Left forelimb (tissue), 1 donor: ENCODE measurements around the gene PTPRN2.
A peak's percentile ranks its signal among the peaks of the same experiment; 100 is the strongest.

ENCODE experiments used
- DNase-seq: peaks from one replicate; pipeline ENCODE4 v3.0.0-alpha.2; 2018; ENCODE audit warnings: low spot score

The PTPRN2 gene

DNA sequence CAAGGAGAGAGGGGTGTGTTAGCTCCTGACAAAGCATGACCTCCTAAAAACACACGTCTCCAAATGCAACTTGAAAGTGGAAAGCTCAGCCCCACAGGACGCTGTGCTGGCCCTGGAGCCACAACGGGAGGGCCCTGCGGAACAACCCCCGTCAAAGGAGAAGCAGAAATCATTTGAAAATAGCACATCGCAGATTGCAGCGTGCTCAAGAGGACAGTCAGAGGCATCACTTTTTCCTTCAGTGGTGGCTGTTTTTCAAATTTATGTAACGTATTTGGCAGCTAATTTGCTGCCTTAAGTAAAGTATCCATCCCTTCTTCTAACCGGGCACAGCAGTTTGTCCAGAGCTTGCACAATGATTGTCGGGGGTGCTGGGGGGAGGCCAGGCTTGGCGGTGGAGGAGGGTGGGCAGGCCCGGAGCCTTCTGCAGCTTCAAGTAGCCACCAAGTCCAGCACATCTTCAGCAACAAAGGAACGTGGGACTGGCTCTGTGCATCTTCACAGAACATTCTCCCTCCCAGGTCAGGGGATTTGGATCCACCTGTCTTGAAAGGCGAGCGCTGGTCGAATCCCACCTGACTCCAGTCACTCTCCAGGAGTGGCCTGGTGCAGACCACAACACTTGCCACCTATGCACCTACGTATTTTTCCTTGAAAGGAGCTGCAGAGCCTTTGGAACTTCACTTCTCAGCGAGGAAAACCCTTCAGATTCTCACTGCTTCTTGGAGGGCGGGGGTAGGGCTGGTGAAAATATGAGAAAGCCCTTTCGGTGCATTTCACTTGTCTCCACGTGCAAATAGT, 904.5 kb downstream of the PTPRN2 start:
- DNase-seq: peak; percentile 51

DNA sequence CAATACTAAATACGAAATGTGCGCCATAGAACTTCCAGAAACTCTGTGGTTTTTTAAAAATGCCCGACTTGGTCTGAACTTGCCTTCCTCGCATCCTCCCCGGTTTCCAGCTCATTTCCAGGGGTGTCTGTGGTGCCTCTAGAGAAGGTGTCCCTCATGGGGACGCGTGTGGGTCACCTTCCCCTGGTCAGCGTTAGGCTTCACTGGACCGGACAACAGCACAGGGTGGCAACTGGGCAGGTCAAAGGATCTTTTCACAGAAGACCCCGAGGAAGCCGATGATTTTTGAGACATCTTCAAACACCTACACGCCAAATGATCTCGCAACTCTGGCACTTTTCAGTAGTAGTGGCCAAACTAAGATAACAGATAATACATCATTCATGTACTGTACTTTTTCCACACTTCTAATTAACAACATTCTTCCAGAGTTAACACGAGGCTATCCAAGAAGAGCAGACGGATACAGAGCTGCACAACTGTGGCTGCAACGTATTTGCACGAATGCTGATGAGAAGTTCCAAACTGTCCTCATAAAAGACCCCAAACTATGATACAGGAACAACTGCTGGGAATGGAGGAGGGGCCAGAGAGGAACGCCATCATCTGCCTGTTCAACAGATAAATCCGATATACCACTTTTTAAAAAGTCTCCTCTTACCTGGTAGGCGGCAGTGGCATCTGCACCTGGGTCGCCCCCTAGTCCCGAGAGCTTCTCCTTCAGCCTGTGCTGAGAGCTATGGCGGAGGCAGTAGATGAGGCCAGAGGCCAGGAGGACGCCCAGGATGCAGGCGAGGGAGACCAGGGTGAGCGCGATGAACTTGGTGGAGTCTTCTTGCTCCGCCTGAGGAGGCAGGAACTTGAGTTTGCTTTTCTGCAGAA, 905.3 kb downstream of the PTPRN2 start:
- peak; percentile 20 for DNase-seq

DNA sequence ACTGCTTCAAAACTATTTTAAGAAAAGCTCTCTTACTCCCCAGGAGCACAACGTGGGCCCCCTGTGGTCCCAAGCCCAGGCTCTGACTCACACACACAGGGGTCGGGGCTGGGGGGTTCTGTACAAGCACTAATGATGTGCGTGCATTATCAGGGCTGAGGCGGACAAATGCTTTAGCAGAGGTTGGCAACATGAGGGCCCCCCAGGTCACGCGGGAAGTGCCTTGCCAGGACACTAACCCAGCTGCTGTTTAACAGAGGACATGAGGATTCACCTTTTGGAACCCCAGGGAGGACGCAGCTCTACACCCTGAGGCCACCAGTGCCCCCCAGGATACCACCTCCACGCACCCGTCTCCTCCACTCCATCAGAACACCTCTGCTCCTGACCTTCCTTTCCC, 908.0 kb downstream of the PTPRN2 start:
- DNase-seq: peak; percentile 51

DNA sequence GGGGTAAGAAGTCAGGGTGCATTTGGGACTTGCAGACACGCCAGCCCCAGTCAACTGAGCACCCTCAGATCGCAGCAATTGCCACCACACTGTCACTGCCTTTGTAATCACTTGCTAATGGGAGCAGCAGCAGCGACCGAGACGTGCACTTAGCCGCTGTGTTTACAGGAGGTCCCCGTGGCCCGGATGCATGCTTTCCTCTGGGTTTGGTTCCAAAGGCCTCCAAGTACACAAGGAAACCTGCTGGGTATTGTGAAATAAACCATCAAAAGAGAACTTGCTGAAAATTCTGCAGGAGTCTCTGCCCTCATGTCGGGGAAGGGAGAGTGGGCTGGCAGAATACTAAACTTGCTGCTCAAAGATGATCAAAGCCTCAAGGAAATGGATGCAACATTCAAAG, 909.1 kb downstream of the PTPRN2 start:
- DNase-seq: peak; percentile 40

DNA sequence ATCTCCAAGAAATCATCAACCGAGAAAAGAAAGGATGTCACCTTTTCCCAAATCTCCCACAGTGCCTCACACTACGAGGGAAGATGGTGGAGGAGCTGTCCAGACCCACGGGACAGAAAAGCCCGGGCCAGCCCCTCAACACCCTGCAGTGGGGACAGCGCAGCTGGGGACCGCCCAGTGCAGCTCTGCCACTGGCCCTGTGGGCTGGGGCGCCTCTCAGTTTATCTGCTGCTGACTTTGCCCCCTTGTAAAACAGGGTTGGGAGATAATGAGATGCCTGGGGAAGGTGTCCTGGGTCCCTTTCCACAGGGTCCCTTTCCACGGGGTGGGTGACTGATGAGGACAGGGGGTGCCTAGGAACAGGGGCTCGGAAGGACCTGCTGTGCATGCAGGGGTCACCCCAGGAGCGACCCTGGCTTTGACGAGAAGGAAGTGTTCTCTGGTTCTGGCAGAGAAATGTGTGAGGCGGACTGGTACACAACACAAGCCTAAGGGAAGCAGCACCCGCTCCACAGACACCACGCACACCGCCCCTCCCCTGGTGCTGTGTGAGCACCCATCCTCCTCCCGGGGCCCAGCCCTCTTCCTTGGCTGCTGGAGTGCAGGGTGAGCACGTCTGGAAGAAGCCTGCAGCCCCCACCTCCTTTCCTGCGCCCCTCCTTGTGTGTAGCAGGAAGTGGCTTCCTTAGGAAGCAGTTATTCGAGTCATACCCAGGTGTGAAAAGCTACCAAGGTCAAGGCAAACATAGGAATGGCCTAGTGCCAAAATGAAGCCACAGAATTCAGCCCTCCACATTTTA, 911.0 kb downstream of the PTPRN2 start:
- peak; percentile 41 for DNase-seq

DNA sequence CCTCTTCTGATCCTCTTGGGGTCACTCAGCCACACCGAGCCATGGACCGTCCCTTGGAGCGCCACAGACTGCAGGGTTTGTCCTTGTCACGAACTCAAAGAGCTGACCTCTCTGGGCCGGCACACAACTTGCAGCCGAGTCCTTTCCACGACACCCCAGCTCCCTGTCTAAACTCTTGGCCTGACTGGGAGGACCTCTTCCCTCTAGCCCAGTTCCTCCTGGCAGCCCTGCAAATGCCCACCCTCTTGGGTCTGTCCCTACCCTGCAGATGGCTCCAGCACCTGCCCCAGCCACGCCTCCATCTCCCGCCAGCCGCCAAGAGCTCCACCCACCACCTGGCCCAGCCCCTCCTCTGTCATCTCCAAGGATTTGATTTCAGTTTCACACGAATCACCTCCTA, 911.6 kb downstream of the PTPRN2 start:
- DNase-seq: peak; percentile 47

DNA sequence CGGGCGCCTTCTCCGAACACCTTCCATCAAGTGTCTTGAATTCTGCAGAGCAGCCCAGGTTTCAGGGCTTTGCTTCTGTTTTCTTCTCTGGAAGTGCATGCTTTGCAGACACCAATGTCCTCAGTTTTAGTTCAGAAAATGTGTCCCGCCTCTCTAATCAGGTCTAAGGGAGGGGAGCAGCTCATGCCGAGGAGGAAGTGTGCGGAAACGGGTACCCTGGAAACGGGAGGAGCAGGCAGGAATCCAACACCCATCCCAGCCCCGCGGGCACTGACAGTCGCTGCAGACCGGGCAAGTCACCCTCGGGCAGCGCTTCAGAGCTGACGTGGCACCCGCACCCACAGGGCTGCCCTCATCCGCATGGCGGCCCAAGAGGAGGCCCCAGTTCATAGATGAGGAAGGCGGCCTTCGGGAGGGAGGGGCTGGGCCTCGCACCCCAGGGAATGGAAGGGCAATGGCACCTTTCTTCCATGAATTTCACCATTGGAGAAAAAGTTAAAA, 912.1 kb downstream of the PTPRN2 start:
- no peak for DNase-seq

DNA sequence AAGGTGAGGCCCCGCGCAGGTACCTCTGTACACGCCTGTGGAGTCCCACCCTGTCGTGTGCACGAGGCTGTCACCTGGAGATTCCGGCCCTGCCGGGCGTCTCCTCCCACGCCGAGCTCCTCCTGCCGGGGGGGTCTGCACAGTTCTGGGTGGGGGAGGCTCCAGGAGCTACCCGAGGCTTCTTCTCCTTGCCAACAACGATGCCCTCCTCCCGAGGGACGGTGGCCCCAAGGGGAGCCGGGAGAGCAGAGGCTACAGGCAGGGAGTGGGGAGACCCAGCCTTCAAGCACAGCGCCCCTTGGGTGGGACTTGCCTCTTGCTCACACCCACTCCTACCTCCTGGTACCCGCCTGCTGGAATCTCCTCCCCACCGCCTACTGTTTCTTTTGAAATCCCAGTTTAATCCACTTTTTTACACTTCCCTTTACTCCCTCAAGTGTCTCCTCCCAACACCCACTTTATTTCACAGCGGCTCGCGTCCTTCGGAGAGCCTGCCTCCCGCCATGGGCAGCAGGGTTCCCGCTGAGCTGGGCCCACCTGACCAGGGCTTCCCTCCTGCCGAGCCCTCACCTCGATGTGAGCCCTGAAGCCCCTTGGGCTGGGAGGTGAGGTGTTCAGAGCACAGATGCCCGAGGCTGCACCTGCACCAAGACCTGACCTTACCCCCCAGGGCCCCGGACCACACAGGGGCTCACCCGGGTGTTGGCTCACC, 912.8 kb downstream of the PTPRN2 start:
- DNase-seq: peak; percentile 54

DNA sequence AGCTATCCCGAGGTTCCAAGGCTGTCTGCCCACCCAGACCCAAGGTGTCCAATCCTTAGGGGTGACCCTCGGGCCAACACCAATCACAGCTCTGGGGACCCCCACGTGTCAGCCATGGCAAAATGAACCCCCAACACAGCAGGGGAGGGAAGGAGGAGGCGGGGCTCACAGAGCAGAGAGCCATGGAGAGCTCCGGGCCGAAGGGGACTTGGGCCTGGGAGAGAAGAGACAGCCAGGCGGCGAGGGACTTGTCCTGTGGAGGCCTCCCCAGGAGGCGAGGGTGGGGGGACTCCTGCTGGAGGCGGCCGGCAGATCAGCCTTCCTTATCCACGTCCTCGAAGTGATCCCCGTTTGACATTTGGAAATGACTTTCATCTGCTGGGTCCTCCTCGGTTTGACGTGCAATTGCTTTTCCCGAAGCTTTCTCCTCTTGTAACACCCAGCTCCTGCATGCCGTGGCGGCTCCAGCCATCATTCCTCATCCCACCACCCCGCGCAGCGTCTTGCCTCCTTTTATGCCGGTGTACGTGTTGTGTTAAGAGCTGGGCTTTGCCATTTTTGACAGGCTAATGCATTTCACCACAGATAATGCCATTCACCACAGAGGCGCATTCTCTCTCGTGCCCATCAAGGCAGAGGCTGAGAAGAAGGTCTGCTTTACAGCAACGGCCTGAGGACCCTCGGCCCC, 913.5 kb downstream of the PTPRN2 start:
- peak; percentile 46 for DNase-seq

DNA sequence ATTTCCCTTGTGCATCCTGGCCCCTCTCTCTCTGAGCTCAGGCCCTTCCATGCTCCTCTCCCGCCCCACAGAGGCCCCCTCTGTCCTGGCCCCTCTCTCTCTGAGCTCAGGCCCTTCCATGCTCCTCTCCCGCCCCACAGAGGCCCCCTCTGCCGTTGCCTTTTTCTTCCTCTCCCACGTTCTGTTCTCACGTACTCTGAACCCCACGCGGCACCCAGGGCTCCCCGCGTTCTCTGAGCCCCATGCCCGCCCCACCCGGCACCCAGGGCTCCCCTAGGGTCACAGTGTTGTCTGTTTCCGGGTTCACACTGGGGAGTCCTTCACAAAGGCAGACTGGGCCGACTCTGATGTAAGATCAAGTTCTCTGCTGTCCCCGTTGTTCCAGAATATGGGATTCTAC, 914.0 kb downstream of the PTPRN2 start:
- DNase-seq: peak; percentile 36

DNA sequence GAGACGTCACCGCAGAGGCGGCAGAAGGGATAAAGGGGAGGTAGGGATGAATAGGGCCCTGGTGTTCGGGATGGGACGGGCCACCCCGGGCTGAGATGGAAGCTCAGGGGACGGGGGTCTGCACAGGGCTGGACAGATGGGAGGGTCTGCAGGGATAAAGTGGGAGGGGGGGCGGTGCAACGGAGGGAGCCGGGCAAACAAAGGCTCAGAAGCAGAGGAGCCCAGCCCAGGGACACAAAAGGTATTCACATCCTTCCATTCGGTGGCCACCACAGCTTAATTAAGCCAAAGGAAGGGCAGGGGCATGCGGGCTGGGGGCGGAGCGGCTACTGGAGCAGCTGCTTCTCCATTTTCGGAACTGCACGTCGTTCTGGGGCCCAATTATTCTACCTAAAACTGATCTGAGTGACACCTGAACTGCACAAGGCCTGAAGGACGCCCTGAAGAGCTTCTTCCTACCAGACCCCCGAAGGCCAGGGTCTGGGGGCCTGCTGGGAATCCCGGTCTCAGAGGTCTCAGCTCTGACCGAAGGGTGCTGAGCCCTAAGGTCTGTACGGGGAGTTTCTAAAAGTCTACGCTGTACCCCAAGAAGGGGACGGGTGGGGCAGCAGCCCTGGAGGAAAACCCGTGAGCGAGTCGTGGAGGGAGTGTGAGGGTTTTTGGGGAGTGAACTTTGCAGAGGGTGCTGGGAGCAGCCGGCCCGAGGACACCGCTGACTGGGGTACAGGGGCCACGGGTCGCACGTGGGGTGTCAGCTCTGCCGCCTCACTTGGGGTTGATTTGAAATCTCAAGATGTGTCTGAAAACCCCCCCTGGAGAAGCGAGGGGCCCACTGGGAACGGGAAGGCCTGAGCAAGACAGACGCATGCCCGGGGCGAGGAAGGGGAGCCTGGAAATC, 916.0 kb downstream of the PTPRN2 start:
- no peak for DNase-seq

DNA sequence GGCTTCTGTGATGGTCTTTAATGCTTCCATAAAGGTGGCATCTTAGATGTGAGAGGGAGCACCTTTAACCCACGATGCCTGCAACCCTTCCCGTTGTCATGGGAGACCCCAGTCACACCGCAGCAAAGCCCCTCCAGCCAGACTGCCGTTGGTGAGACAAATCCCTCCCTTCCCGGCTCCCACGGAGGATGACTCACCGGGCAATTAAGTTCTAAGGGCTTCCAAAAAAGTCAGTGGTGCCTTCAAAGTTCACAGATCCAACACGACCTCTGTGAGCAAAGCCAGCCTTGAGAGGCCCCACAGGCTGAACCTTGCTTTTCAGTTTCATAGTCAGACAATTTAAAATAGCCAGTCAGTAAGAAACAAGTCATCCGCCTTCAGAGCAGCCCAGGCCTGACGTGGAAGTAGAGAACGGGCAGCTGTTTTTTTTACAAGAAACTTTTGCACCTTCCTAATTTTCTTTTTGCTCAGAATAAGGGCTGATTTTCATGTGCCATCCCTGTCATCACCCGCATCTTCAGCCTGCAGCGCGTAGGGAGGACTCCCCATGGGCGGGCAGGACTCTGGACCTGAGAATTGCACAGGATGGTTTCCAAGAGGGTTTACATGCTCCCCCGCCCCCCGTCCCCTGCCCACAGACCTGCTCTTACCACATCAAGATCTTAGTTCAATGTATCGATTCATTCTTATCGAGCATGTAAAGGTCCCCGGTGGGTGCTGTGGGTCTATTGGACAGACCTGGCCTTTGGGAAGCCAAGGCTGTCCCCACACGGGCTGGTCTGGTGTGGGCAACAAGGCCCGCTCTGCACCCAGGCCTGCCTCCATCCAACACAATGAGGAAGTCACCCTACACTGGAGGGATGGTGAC, 916.9 kb downstream of the PTPRN2 start:
- no peak for DNase-seq

DNA sequence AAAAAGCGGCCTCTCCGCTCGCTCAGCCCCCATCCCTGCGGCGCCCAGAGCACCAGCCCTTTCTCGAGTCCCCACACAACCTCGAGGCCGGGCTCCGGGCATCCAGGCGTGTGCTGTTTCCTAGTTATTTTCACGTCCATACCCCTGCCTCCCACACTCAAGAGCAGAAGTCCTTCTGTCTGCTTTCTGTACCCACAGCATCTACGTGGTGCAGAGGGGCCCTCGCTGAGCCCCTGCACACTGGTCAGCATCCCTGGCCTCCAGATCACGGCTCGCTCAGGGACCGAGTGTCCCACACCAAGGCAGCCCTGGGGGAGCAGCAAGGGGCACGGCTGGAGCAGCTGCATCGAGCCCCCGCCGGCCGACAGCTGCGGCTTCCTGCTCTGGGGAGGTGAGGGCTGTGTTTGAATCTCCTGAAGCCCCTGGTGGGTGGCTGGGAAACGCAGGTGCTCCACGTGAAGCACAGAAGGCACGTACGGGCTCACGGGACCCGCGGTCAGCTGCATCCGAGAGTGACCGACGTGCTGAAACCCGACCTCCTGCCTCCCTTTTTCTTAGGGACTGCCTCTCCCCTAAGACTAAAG, 917.8 kb downstream of the PTPRN2 start:
- no peak for DNase-seq

DNA sequence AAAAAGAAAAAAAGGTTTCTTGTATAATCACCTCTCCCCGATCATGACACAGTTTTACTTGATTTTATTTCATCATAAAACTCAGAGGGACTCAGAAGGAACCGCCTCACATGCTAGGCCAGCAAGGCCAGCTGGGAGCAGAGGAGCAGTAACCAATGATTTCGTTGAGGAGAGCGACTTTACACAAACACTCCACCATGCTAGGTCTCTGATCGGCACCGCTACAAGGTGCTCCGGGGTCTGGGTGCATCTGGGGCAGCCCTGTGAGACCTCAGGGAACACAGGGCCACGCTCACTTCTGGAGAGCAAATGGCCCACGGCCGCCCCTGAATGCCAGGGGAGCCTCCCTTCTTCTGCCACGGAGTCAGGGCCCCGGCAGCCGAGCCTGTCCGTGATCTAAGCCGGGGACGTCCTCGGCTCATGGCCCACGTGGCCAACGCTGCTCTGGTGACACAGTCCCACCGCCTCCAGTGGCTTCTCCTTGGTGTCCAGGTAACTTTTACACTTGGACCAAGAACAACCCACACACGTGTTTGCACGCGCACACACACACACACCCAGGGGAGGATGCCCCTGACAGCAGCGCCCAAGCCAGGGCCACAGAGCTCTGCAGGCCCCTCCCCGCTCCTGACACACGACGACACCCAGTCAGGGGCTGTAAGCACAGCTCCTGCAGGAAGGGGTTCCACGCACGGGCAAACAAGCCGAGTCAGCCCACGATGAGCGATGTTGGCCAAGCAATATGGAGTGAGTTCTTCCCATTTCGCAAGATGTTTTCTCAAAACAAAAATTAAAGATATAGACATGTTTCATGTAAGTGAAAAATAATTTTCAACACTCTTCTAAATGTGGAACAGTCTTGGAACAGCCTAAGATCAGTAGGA, 918.5 kb downstream of the PTPRN2 start:
- no peak for DNase-seq

DNA sequence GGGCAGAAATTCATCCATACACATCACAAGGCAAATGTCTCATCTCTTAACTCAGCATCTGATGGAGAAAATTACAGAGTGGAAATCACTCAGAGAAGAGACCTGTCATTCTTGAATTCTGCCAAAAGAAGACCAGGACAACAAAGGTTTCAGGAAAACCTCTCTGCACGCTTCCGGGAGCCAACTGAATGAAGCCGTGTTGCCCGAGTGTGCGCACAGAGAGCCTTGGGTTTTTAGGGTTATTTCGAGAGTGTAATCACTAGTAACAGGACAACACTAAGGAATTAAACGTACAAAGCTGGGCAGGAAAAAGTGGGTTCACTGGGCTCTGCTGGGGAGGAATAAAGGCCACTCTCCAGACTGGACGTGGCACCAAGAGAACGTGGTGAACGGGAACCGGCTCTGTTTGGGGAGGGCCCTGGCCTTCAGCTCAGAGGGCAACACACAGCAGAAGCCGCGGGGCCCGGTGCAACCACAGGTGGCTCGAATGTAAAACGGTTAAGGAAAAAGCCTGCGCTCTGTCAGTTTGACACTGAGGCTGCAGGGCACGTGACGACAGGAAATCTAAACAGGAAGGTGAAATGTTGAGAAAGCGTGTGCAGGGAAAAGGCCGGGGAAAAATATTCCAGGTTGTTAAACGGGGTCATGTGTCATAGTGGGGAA, 919.3 kb downstream of the PTPRN2 start:
- DNase-seq: no peak

DNA sequence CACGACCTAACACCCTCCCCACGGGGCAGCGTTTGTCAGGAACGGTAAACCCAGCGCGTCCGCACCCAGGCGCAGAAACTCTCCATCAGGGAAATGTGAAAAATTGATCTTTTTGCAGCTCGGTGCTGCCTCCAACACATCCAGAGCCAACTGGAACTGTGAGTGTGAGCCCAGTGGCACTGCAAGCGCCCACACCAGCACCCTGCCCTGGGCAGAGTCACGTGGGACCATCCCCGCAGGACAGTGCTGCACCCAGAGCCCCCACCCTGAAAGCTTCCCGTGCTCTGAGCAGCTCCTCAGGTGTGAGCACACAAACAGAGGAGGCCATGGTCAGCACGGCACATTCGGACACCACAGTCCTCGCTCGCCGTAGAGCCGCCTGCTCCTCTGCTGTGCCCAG, 919.9 kb downstream of the PTPRN2 start:
- no peak for DNase-seq

DNA sequence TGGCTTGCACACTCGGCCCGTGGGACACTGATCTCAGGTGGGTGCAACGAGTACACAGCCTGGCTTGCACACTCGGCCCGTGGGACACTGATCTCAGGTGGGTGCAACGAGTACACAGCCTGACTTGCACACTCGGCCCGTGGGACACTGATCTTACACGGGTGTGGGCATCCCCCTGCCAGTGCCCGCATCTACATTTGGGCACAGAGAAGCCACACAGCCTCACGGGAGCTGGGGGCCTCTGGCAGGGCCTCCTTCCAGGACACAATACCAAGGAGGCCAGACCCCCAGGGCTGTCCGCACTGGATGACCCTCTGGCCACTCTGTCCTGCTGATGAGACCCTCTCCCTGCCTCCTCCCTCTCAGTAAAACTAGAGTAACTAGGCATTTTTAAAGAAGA, 920.4 kb downstream of the PTPRN2 start:
- DNase-seq: no peak
